Myocyte (in vitro differentiated cells): ENCODE data around the gene PCDHB12. TPM values are rescaled to one million over a fixed set of nuclear protein-coding genes. Genes with fewer than 3 reads are reported as not detected.

Experiments used
- DNase-seq: peaks from one replicate; pipeline ENCODE4 v3.0.0-alpha.2; 2012; ENCODE audit warnings: low read depth
- total RNA-seq: library from RNA; depleted of rRNA; stranded (reverse); fragments of >200 nt; gene quantifications from 2 replicates; pipeline ENCODE4 v1.2.3, GENCODE V29; 2014

The PCDHB12 gene
- total RNA-seq, 1 donor from 2014 or later = 7.2 TPM

DNA sequence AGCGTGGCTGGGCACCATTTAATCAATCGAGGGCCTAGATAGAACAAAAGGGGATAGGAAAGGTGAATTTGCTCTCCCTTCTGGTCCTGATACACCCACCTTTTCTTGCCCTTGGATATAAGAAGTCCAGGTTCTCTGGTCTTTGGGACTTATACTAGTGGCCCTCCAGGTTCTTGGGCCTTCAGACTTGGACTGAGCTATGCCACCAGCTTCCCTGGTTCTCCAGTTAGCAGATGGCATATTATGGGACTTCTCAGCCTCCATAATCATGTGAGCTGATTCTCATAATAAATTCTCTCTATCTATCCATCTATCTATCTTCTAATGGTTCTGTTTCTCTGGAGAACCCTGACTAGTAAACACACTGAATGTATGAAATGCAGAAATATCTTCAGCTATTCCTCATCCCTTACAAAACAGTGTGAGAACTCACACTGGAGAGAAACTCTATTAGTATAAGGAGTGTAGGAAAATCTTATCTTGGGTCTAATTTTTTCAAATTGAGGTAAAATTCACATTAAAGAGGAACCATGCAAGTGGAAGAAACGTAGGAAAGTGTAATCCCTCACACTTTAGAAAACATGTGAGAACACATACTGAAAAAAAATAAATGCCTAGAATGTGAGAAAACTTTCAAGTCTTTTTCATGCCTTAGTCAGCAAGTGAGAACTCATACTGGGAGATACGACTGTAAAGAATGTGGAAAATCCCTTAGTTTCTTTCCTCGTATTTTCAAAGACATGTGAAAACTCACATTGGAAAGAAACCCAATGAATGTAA lies 52.1 kb downstream of the PCDHB12 start:
- peak; percentile 16 for DNase-seq

- no peak for DNase-seq
Measured at GRCh38 chr5:141261238-141261546, 52.7 kb downstream of the PCDHB12 start.

Other genes with a start within 250 kb of the PCDHB12 start
- gene PCDHAC2, start 242.2 kb upstream of the PCDHB12 start, total RNA-seq = 0.05 and 0.10 TPM in 2 replicates
- not detected in 2 replicates for gene PCDHB1, start 157.3 kb upstream of the PCDHB12 start, total RNA-seq
- 20.3 and 21.5 TPM in 2 replicates for gene PCDHB2, start 114.1 kb upstream of the PCDHB12 start, total RNA-seq
- 4.2 and 4.7 TPM in 2 replicates for gene PCDHB3, start 108.2 kb upstream of the PCDHB12 start, total RNA-seq
- 6.6 and 7.1 TPM in 2 replicates for gene PCDHB4, start 86.9 kb upstream of the PCDHB12 start, total RNA-seq
- 0.36 and 1.0 TPM in 2 replicates for gene PCDHB5, start 73.5 kb upstream of the PCDHB12 start, total RNA-seq
- gene PCDHB6, start 58.7 kb upstream of the PCDHB12 start, total RNA-seq = 1.5 and 2.3 TPM in 2 replicates
- gene PCDHB7, start 36.1 kb upstream of the PCDHB12 start, total RNA-seq = 5.1 and 6.6 TPM in 2 replicates
- gene PCDHB8, start 30.9 kb upstream of the PCDHB12 start, total RNA-seq = 9.5 and 10.4 TPM in 2 replicates
- 13.5 and 14.7 TPM in 2 replicates for gene PCDHB16, start 26.3 kb upstream of the PCDHB12 start, total RNA-seq
- gene PCDHB9, start 21.6 kb upstream of the PCDHB12 start, total RNA-seq = 6.8 TPM in 2 replicates
- gene PCDHB10, start 16.4 kb upstream of the PCDHB12 start, total RNA-seq = 6.7 and 7.4 TPM in 2 replicates
- gene PCDHB11, start 9.1 kb upstream of the PCDHB12 start, total RNA-seq = 3.9 and 5.3 TPM in 2 replicates
- gene PCDHB13, start 5.2 kb downstream of the PCDHB12 start, total RNA-seq = 5.3 and 6.4 TPM in 2 replicates
- gene PCDHB14, start 14.6 kb downstream of the PCDHB12 start, total RNA-seq = 6.2 and 6.9 TPM in 2 replicates
- gene PCDHB15, start 36.7 kb downstream of the PCDHB12 start, total RNA-seq = 3.1 and 4.6 TPM in 2 replicates
- gene SLC25A2, start 95.3 kb downstream of the PCDHB12 start, total RNA-seq = 0.43 and 0.62 TPM in 2 replicates
- gene TAF7, start 112.1 kb downstream of the PCDHB12 start, total RNA-seq = 97.0 and 116 TPM in 2 replicates
- 5.2 and 5.9 TPM in 2 replicates for gene PCDHGA1, start 121.8 kb downstream of the PCDHB12 start, total RNA-seq
- gene PCDHGA2, start 130.0 kb downstream of the PCDHB12 start, total RNA-seq = 0.94 and 1.1 TPM in 2 replicates
- gene PCDHGA3, start 135.1 kb downstream of the PCDHB12 start, total RNA-seq = 0.48 and 0.57 TPM in 2 replicates
- gene PCDHGB1, start 141.4 kb downstream of the PCDHB12 start, total RNA-seq = 8.7 and 9.8 TPM in 2 replicates
- gene PCDHGA4, start 146.3 kb downstream of the PCDHB12 start, total RNA-seq = 2.9 and 3.3 TPM in 2 replicates
- 14.0 and 14.5 TPM in 2 replicates for gene PCDHGB2, start 151.3 kb downstream of the PCDHB12 start, total RNA-seq
- 1.7 and 2.2 TPM in 2 replicates for gene PCDHGA5, start 155.4 kb downstream of the PCDHB12 start, total RNA-seq
- gene PCDHGB3, start 161.5 kb downstream of the PCDHB12 start, total RNA-seq = 1.8 TPM in 2 replicates
- gene PCDHGA6, start 165.2 kb downstream of the PCDHB12 start, total RNA-seq = 0.88 and 1.8 TPM in 2 replicates
- 1.1 and 2.3 TPM in 2 replicates for gene PCDHGA7, start 174.0 kb downstream of the PCDHB12 start, total RNA-seq
- 1.1 and 2.2 TPM in 2 replicates for gene PCDHGB4, start 179.0 kb downstream of the PCDHB12 start, total RNA-seq
- gene PCDHGA8, start 183.9 kb downstream of the PCDHB12 start, total RNA-seq = 1.6 and 2.2 TPM in 2 replicates
- 0.47 and 1.4 TPM in 2 replicates for gene PCDHGB5, start 189.2 kb downstream of the PCDHB12 start, total RNA-seq
- gene PCDHGA9, start 194.1 kb downstream of the PCDHB12 start, total RNA-seq = 0.88 and 1.7 TPM in 2 replicates
- 0.78 and 0.96 TPM in 2 replicates for gene PCDHGB6, start 199.3 kb downstream of the PCDHB12 start, total RNA-seq
- 32.1 and 35.7 TPM in 2 replicates for gene PCDHGA10, start 204.3 kb downstream of the PCDHB12 start, total RNA-seq
- 1.4 and 3.4 TPM in 2 replicates for gene PCDHGB7, start 209.0 kb downstream of the PCDHB12 start, total RNA-seq
- 2.0 and 2.1 TPM in 2 replicates for gene PCDHGA11, start 212.3 kb downstream of the PCDHB12 start, total RNA-seq
- gene PCDHGA12, start 221.8 kb downstream of the PCDHB12 start, total RNA-seq = 4.3 and 4.6 TPM in 2 replicates